Measurements from ENCODE around the gene SCARB1.

SCARB1 gene

GRCh38 chr12:124829708-124830304 is 33.9 kb downstream of the SCARB1 start:
- DNase-seq = no peak
- H3K9me3 ChIP-seq (ENCODE audit: severe bottlenecking) = no peaks in the 10 kb centered on the region
- H3K27ac ChIP-seq = no peak overlapping the region
- H3K36me3 ChIP-seq = no peaks in the 10 kb centered on the region
- H3K27me3 ChIP-seq (ENCODE audit: insufficient read depth, low read depth, severe bottlenecking) = no peaks in the 10 kb centered on the region
- no peak for TF ChIP-seq CTCF (IDR thresholded peaks at IDR 0.05; ENCODE audit: low read depth, low read length)
- H3K4me3 ChIP-seq (ENCODE audit: low read depth, low read length) = no peak overlapping the region

GRCh38 chr12:124829008-124829707 is 34.5 kb downstream of the SCARB1 start:
- Histone ChIP-seq H3K27me3 (ENCODE audit: insufficient read depth, low read depth, severe bottlenecking) (no peaks in the 10 kb centered on the region), H3K36me3 (no peaks in the 10 kb centered on the region), H3K27ac (no peak overlapping the region), H3K4me3 (ENCODE audit: low read depth, low read length) (no peak overlapping the region), H3K9me3 (ENCODE audit: severe bottlenecking) (no peaks in the 10 kb centered on the region)
- no peak for TF ChIP-seq CTCF (IDR thresholded peaks at IDR 0.05; ENCODE audit: low read depth, low read length)
- no peak for DNase-seq

GRCh38 chr12:124828264-124829007 is 35.2 kb downstream of the SCARB1 start:
- no peak for TF ChIP-seq CTCF (IDR thresholded peaks at IDR 0.05; ENCODE audit: low read depth, low read length)
- DNase-seq = no peak
- no peaks in the 10 kb centered on the region for H3K27me3 ChIP-seq (ENCODE audit: insufficient read depth, low read depth, severe bottlenecking)
- no peaks in the 10 kb centered on the region for H3K9me3 ChIP-seq (ENCODE audit: severe bottlenecking)
- H3K36me3 ChIP-seq = no peaks in the 10 kb centered on the region
- H3K27ac ChIP-seq = no peak overlapping the region
- H3K4me3 ChIP-seq (ENCODE audit: low read depth, low read length) = no peak overlapping the region

- no peak for DNase-seq
- H3K36me3 ChIP-seq = no peaks in the 10 kb centered on the region
- no peaks in the 10 kb centered on the region for H3K27me3 ChIP-seq (ENCODE audit: insufficient read depth, low read depth, severe bottlenecking)
- no peak for TF ChIP-seq CTCF (IDR thresholded peaks at IDR 0.05; ENCODE audit: low read depth, low read length)
- no peak overlapping the region for H3K4me3 ChIP-seq (ENCODE audit: low read depth, low read length)
- H3K27ac ChIP-seq = no peak overlapping the region
- H3K9me3 ChIP-seq (ENCODE audit: severe bottlenecking) = no peaks in the 10 kb centered on the region
These were observed 36.0 kb downstream of the SCARB1 start for GRCh38 chr12:124827588-124828184.

GRCh38 chr12:124824195-124824594 is 39.5 kb downstream of the SCARB1 start:
- Histone ChIP-seq H3K36me3 (no peaks in the 10 kb centered on the region), H3K4me3 (ENCODE audit: low read depth, low read length) (no peak overlapping the region), H3K27me3 (ENCODE audit: insufficient read depth, low read depth, severe bottlenecking) (no peaks in the 10 kb centered on the region), H3K27ac (no peak overlapping the region), H3K9me3 (ENCODE audit: severe bottlenecking) (no peaks in the 10 kb centered on the region)
- TF ChIP-seq CTCF (IDR thresholded peaks at IDR 0.05; ENCODE audit: low read depth, low read length) = no peak
- DNase-seq = no peak

Measured in WERI-Rb-1 (cell line).